HEK293T (cell line): ENCODE measurements around the gene EGF.
"Not testable (repeated sequence)": the region's sequence is repeated elsewhere in the genome, so short reads cannot be mapped to it uniquely, and the experiment has no call there.

Experiments used
- CTCF ChIA-PET: fragments of 350-600 bp; formaldehyde crosslinking; extraction: SDS; loops from one replicate; lab custom pipeline; 2021; ENCODE audit warnings: antibody characterized with exemption, inconsistent platforms; lab: Yijun Ruan, JAX
- POLR2A ChIA-PET: fragments of 350-600 bp; formaldehyde crosslinking; extraction: SDS; loops from one replicate; lab custom pipeline; 2020; ENCODE audit warnings: antibody characterized with exemption, inconsistent platforms; lab: Yijun Ruan, JAX
- DNase-seq: peaks from one replicate; pipeline ENCODE4 v3.0.0; 2012; ENCODE audit warnings: mixed read lengths; ENCODE audit errors: extremely low spot score
- ARNT ChIP-seq: fragments of 450-650 bp; IDR thresholded peaks from 2 replicates; pipeline ENCODE4 v1.6.1; 2017; ENCODE audit warnings: mild to moderate bottlenecking
- BHLHE40 ChIP-seq: fragments of 450-650 bp; IDR thresholded peaks from 2 replicates; pipeline ENCODE4 v1.6.1; 2016; ENCODE audit warnings: mild to moderate bottlenecking, moderate library complexity, borderline replicate concordance
- CTBP1 ChIP-seq: fragments of 450-650 bp; IDR thresholded peaks from 2 replicates; pipeline ENCODE4 v1.6.1; 2016; ENCODE audit warnings: borderline replicate concordance
- ELF4 ChIP-seq: fragments of 450-650 bp; IDR thresholded peaks from 2 replicates; pipeline ENCODE4 v1.6.1; 2017; ENCODE audit warnings: antibody characterized with exemption
- FOXA1 ChIP-seq: fragments of 450-650 bp; IDR thresholded peaks from 2 replicates; pipeline ENCODE4 v1.6.1; 2016; ENCODE audit warnings: mild to moderate bottlenecking
- FOXK2 ChIP-seq: fragments of 450-650 bp; IDR thresholded peaks from 2 replicates; pipeline ENCODE4 v1.6.1; 2016; ENCODE audit warnings: mild to moderate bottlenecking
- FOXM1 ChIP-seq: fragments of 450-650 bp; IDR thresholded peaks from 2 replicates; pipeline ENCODE4 v1.6.1; 2017; ENCODE audit warnings: mild to moderate bottlenecking, borderline replicate concordance
- HDGF ChIP-seq: fragments of 450-650 bp; IDR thresholded peaks from 2 replicates; pipeline ENCODE4 v1.6.1; 2017; ENCODE audit warnings: antibody characterized with exemption, borderline replicate concordance
- L3MBTL2 ChIP-seq: fragments of 450-650 bp; conservative IDR thresholded peaks from 2 replicates; pipeline ENCODE4 v1.6.1; 2016; ENCODE audit warnings: mild to moderate bottlenecking
- LEF1 ChIP-seq: fragments of 450-650 bp; IDR thresholded peaks from 2 replicates; pipeline ENCODE4 v1.6.1; 2017; ENCODE audit warnings: mild to moderate bottlenecking, borderline replicate concordance
- NFRKB ChIP-seq: fragments of 450-650 bp; IDR thresholded peaks from 2 replicates; pipeline ENCODE4 v1.6.1; 2016; ENCODE audit warnings: mild to moderate bottlenecking, moderate library complexity
- PKNOX1 ChIP-seq: fragments of 450-650 bp; IDR thresholded peaks from 2 replicates; pipeline ENCODE4 v1.6.1; 2016
- SP1 ChIP-seq: fragments of 450-650 bp; IDR thresholded peaks from 2 replicates; pipeline ENCODE4 v1.6.1; 2017
- SUZ12 ChIP-seq: fragments of 450-650 bp; IDR thresholded peaks from 2 replicates; pipeline ENCODE4 v1.6.1; 2016; ENCODE audit warnings: mild to moderate bottlenecking
- TARDBP ChIP-seq: fragments of 450-650 bp; IDR thresholded peaks from 2 replicates; pipeline ENCODE4 v1.6.1; 2016
- ZNF384 ChIP-seq: fragments of 450-650 bp; IDR thresholded peaks from 2 replicates; pipeline ENCODE4 v1.6.1; 2016

EGF gene

GRCh38 chr4:109928327-109929045 is 15.8 kb downstream of the EGF start:
- POLR2A ChIA-PET, result no interaction called here
- CTCF ChIA-PET, result no interaction called here
- TF ChIP-seq NFRKB (no peak), ELF4 (no peak), FOXK2 (no peak), CTBP1 (no peak), SP1 (no peak), BHLHE40 (no peak), ARNT (no peak), FOXA1 (no peak), FOXM1 (no peak), ZNF384 (no peak), LEF1 (no peak), SUZ12 (no peak), PKNOX1 (no peak), HDGF (no peak), L3MBTL2 (no peak)
- DNase-seq, result no peak

GRCh38 chr4:109930464-109930863 is 17.8 kb downstream of the EGF start:
- TF ChIP-seq HDGF (no peak), LEF1 (no peak), ARNT (no peak), FOXK2 (no peak), CTBP1 (no peak), TARDBP (no peak), SP1 (no peak)
- no peak for DNase-seq
- CTCF ChIA-PET, result interaction anchor here (0.5 kb wide), 1 partner anchor 1162 kb away, joined by 6 read pairs; no protein-coding TSS in a partner anchor
- POLR2A ChIA-PET, result no interaction called here

- no peak for DNase-seq
- ChIA-PET CTCF (no interaction called here), POLR2A (no interaction called here)
- TF ChIP-seq ELF4 (no peak), L3MBTL2 (no peak), FOXM1 (no peak), FOXK2 (no peak), NFRKB (no peak), FOXA1 (no peak), SUZ12 (no peak), TARDBP (no peak), HDGF (no peak), PKNOX1 (no peak), ZNF384 (no peak), CTBP1 (no peak), SP1 (no peak), ARNT (no peak), LEF1 (no peak), BHLHE40 (no peak)
Measured at GRCh38 chr4:109930872-109931271, 18.2 kb downstream of the EGF start.

- CTCF ChIA-PET, result no interaction called here
- TF ChIP-seq TARDBP, result no peak
- TF ChIP-seq ELF4, result no peak
- TF ChIP-seq LEF1, result no peak
- no peak for TF ChIP-seq L3MBTL2
- TF ChIP-seq CTBP1, result no peak
- no peak for TF ChIP-seq SP1
- no peak for TF ChIP-seq PKNOX1
- no peak for TF ChIP-seq FOXM1
- no peak for TF ChIP-seq FOXK2
- no peak for TF ChIP-seq SUZ12
- TF ChIP-seq HDGF, result no peak
- TF ChIP-seq FOXA1, result no peak
- TF ChIP-seq BHLHE40, result no peak
- TF ChIP-seq ARNT, result no peak
- no peak for TF ChIP-seq NFRKB
- no peak for TF ChIP-seq ZNF384
- POLR2A ChIA-PET, result no interaction called here
- DNase-seq, result no peak
Measured at GRCh38 chr4:109931318-109931717, 18.6 kb downstream of the EGF start.

GRCh38 chr4:109937352-109937751 is 24.7 kb downstream of the EGF start:
- CTCF ChIA-PET, result interaction anchor here (0.6 kb wide), 1 partner anchor 43 kb away, joined by 3 read pairs; no protein-coding TSS in a partner anchor
- POLR2A ChIA-PET, result not testable (repeated sequence)

GRCh38 chr4:109939190-109939589 is 26.5 kb downstream of the EGF start:
- ChIA-PET POLR2A (no interaction called here), CTCF (no interaction called here)
- DNase-seq, result no peak
- no peak for TF ChIP-seq PKNOX1
- TF ChIP-seq CTBP1, result no peak
- no peak for TF ChIP-seq TARDBP
- TF ChIP-seq L3MBTL2, result no peak
- TF ChIP-seq ZNF384, result no peak
- no peak for TF ChIP-seq FOXM1
- no peak for TF ChIP-seq NFRKB
- no peak for TF ChIP-seq LEF1
- no peak for TF ChIP-seq BHLHE40
- TF ChIP-seq FOXA1, result no peak
- no peak for TF ChIP-seq SP1
- TF ChIP-seq SUZ12, result no peak
- TF ChIP-seq ARNT, result no peak
- no peak for TF ChIP-seq FOXK2
- TF ChIP-seq HDGF, result no peak
- no peak for TF ChIP-seq ELF4

More at GRCh38 chr4:109937352-109937751, 24.7 kb downstream of the EGF start:
- DNase-seq, result not testable (repeated sequence)
